ENCODE measurements around the gene MRPL41.

GRCh38 chr9:137506274-137506673 is 45.4 kb upstream of the MRPL41 start:
- TF ChIP-seq POLR2A (IDR thresholded peaks at IDR 0.05; ENCODE audit: low read depth, low read length) (no peak), TAF1 (IDR thresholded peaks at IDR 0.05; ENCODE audit: low read depth, low read length) (no peak), POU2F2 (IDR thresholded peaks at IDR 0.05; ENCODE audit: low read depth, low read length) (no peak), PAX5 (IDR thresholded peaks at IDR 0.05; ENCODE audit: insufficient read depth, low read length, severe bottlenecking) (no peak)
